HG03565 (cell line): ENCODE results near the gene COL18A1.
"Not testable (repeated sequence)": the region's sequence is repeated elsewhere in the genome, so short reads cannot be mapped to it uniquely, and the experiment has no call there.

Experiments
- ATAC-seq: cut with Tn5 transposase; IDR thresholded peaks from one replicate; pipeline ENCODE4 v1.9.1; 2021; ENCODE audit warnings: mild to moderate bottlenecking, moderate library complexity; ENCODE audit not compliant: unreplicated experiment

COL18A1 gene

GRCh38 chr21:45501081-45502005 is 96.4 kb downstream of the COL18A1 start:
- not testable (repeated sequence) for ATAC-seq

- ATAC-seq, result no peak
Observed at GRCh38 chr21:45502006-45502345, 97.0 kb downstream of the COL18A1 start.

- no peak for ATAC-seq
Observed at GRCh38 chr21:45502600-45502999, 97.6 kb downstream of the COL18A1 start.

GRCh38 chr21:45503226-45503625 is 98.3 kb downstream of the COL18A1 start:
- not testable (repeated sequence) for ATAC-seq

GRCh38 chr21:45504021-45504515 is 99.1 kb downstream of the COL18A1 start:
- ATAC-seq, result no peak

- ATAC-seq, result no peak
Observed at GRCh38 chr21:45504516-45505415, 99.8 kb downstream of the COL18A1 start.

GRCh38 chr21:45505416-45506021 is 100.6 kb downstream of the COL18A1 start:
- no peak for ATAC-seq

- no peak for ATAC-seq
Observed at GRCh38 chr21:45506241-45506817, 101.4 kb downstream of the COL18A1 start.

- no peak for ATAC-seq
Observed at GRCh38 chr21:45506836-45507522, 102.0 kb downstream of the COL18A1 start.

- no peak for ATAC-seq
Observed at GRCh38 chr21:45507523-45507875, 102.5 kb downstream of the COL18A1 start.

GRCh38 chr21:45507888-45508508 is 103.0 kb downstream of the COL18A1 start:
- ATAC-seq, result no peak

- ATAC-seq, result no peak
Observed at GRCh38 chr21:45508607-45509565, 103.9 kb downstream of the COL18A1 start.

- ATAC-seq, result no peak
Observed at GRCh38 chr21:45509566-45510465, 104.9 kb downstream of the COL18A1 start.

GRCh38 chr21:45510466-45510955 is 105.5 kb downstream of the COL18A1 start:
- no peak for ATAC-seq

- no peak for ATAC-seq
Observed at GRCh38 chr21:45511007-45511406, 106.0 kb downstream of the COL18A1 start.

- ATAC-seq, result no peak
Observed at GRCh38 chr21:45511661-45512431, 106.9 kb downstream of the COL18A1 start.

GRCh38 chr21:45512626-45513002 is 107.6 kb downstream of the COL18A1 start:
- ATAC-seq, result no peak
